Right atrium auricular region (tissue), 2 donors: ENCODE measurements around the gene LCAT. TPM values are rescaled to one million over a fixed set of nuclear protein-coding genes. Genes with fewer than 3 reads are reported as not detected.

Experiments
- DNase-seq: peaks from one replicate; pipeline ENCODE4 v3.0.0-alpha.2; 2019; ENCODE audit warnings: low spot score
- H3K27ac ChIP-seq, 2 donors: fragments of 200-600 bp; sonication (generic); 1 replicate in 1 of 2; 2 replicates in 1 of 2; pipeline ENCODE4 v1.5.1; 2016 to 2019
- H3K27me3 ChIP-seq, 2 donors: fragments of 200-600 bp; sonication (generic); one replicate each; pipeline versions ENCODE4 v1.5.1 to v1.6.0; 2017 to 2019
- H3K36me3 ChIP-seq: fragments of 200-600 bp; sonication (generic); one replicate; pipeline ENCODE4 v1.5.1; 2016
- H3K4me1 ChIP-seq, 2 donors: fragments of 200-600 bp; sonication (generic); one replicate each; pipeline versions ENCODE4 v1.5.1 to v1.6.0; 2017 to 2019
- H3K4me3 ChIP-seq, 2 donors: fragments of 200-600 bp; sonication (generic); 1 replicate in 1 of 2; 2 replicates in 1 of 2; pipeline ENCODE4 v1.5.1; 2017 to 2019; ENCODE audit warnings: mild to moderate bottlenecking in 1 of 2, moderate library complexity in 1 of 2
- H3K9me3 ChIP-seq, 2 donors: fragments of 200-600 bp; sonication (generic); one replicate each; pipeline ENCODE4 v1.5.1; 2019
- CTCF ChIP-seq, 2 donors: fragments of 200-600 bp; sonication (generic); IDR thresholded peaks; one replicate each; pipeline ENCODE4 v1.5.1; 2019; ENCODE audit warnings: antibody characterized with exemption in 2 of 2
- total RNA-seq, 2 donors: library from RNA; depleted of rRNA; stranded (reverse); fragments of >200 nt; gene quantifications; one replicate each; pipeline ENCODE4 v1.1.0, GENCODE V29; 2016

Gene LCAT
- total RNA-seq, 2 donors from 2014 or later = 2.9 to 11.8 TPM

GRCh38 chr16:67892899-67893742, 50.8 kb downstream of the LCAT start, which contains the start of gene PSKH1:
Gene PSKH1 (plus strand): TSS chr16:67893254. CDS start chr16:67908750, 15,496 bp downstream.
- DNase-seq = peak; percentile 97
- peak in 1 of 2 donors; percentile 10 for TF ChIP-seq CTCF (IDR thresholded peaks at IDR 0.05)
- H3K27ac ChIP-seq = peak within 1 kb of the TSS; percentile 90 to 97
- H3K27me3 ChIP-seq = no peaks in the 10 kb centered on the region
- H3K36me3 ChIP-seq = no peaks in the 10 kb centered on the region
- peak within 1 kb of the TSS; percentile 82 to 99 for H3K4me3 ChIP-seq
- H3K4me1 ChIP-seq = peaks cover 0 to 39% of the 10 kb centered on the region in 2 donors
- no peaks in the 10 kb centered on the region for H3K9me3 ChIP-seq

- H3K4me1 ChIP-seq = peaks cover 0 to 36% of the 10 kb centered on the region in 2 donors
- H3K9me3 ChIP-seq = no peaks in the 10 kb centered on the region
- no peak for TF ChIP-seq CTCF (IDR thresholded peaks at IDR 0.05)
- peak overlapping the region; percentile 75 to 97 for H3K27ac ChIP-seq
- H3K36me3 ChIP-seq = no peaks in the 10 kb centered on the region
- DNase-seq = no peak
- peak overlapping the region in 1 of 2 donors; percentile 99 for H3K4me3 ChIP-seq
- H3K27me3 ChIP-seq = no peaks in the 10 kb centered on the region
Measured at GRCh38 chr16:67892375-67892774, 51.5 kb downstream of the LCAT start.

Other genes starting within 250 kb of the LCAT start
- 1 to 10 TPM; 7.1 to 9.2 TPM for gene GFOD2, start 224.8 kb downstream of the LCAT start, total RNA-seq
- gene RANBP10, start 137.6 kb downstream of the LCAT start, total RNA-seq = 1 to 10 TPM; 7.8 to 8.9 TPM
- gene TSNAXIP1, start 137.2 kb downstream of the LCAT start, total RNA-seq = under 1 TPM in 1 of 2 donors, not detected in 1; 0.55 TPM
- gene THAP11, start 101.8 kb downstream of the LCAT start, total RNA-seq = 10 to 100 TPM; 42.5 to 59.4 TPM
- 100 to 1,000 TPM in 1 of 2 donors, 10 to 100 TPM in 1; 44.6 to 132 TPM for gene NUTF2, start 97.2 kb downstream of the LCAT start, total RNA-seq
- 10 to 100 TPM in 1 of 2 donors, 1 to 10 TPM in 1; 8.7 to 19.1 TPM for gene CENPT, start 96.4 kb downstream of the LCAT start, total RNA-seq
- 10 to 100 TPM; 21.2 to 39.5 TPM for gene EDC4, start 71.1 kb downstream of the LCAT start, total RNA-seq
- not detected for gene NRN1L, start 59.2 kb downstream of the LCAT start, total RNA-seq
- gene PSKH1, start 50.9 kb downstream of the LCAT start, total RNA-seq = 10 to 100 TPM; 18.4 to 23.2 TPM
- gene CTRL, start 12.3 kb downstream of the LCAT start, total RNA-seq = under 1 TPM in 1 of 2 donors, not detected in 1; 0.59 TPM
- 10 to 100 TPM; 37.3 to 38.4 TPM for gene PSMB10, start 7.3 kb downstream of the LCAT start, total RNA-seq
- 10 to 100 TPM; 39.5 to 85.9 TPM for gene SLC12A4, start 24.5 kb upstream of the LCAT start, total RNA-seq
- not detected for gene DPEP3, start 36.4 kb upstream of the LCAT start, total RNA-seq
- 1 to 10 TPM in 1 of 2 donors, under 1 TPM in 1; 0.85 to 1.6 TPM for gene DPEP2, start 55.4 kb upstream of the LCAT start, total RNA-seq
- not detected for gene DPEP2NB, start 71.8 kb upstream of the LCAT start, total RNA-seq
- 1 to 10 TPM; 4.3 to 4.8 TPM for gene DDX28, start 79.1 kb upstream of the LCAT start, total RNA-seq
- 1 to 10 TPM; 4.5 to 4.9 TPM for gene DUS2, start 79.2 kb upstream of the LCAT start, total RNA-seq
- 10 to 100 TPM; 24.5 to 45.0 TPM for gene NFATC3, start 141.2 kb upstream of the LCAT start, total RNA-seq